Liver (tissue), 9 donors: Measurements from ENCODE around the gene BRINP1. TPM values are rescaled to one million over a fixed set of nuclear protein-coding genes. Genes with fewer than 3 reads are reported as not detected.

Experiments
- DNase-seq: peaks from one replicate; pipeline ENCODE4 v3.0.0-alpha.2; 2017; ENCODE audit warnings: low spot score
- H3K27ac ChIP-seq, 2 donors: one replicate each; pipeline ENCODE4 v1.7.0; 2013; ENCODE audit warnings: inconsistent platforms in 2 of 2, low read length in 2 of 2, control low read depth in 1 of 2, low read depth in 1 of 2, mild to moderate bottlenecking in 1 of 2
- H3K27me3 ChIP-seq, 4 donors: one replicate each; pipeline versions ENCODE4 v1.6.1 to v1.7.0; 2013; ENCODE audit warnings: low read length in 3 of 4, inconsistent platforms in 1 of 4, mild to moderate bottlenecking in 1 of 4, moderate library complexity in 1 of 4; ENCODE audit not compliant: control insufficient read depth in 4 of 4, insufficient read depth in 4 of 4
- H3K36me3 ChIP-seq, 4 donors: one replicate each; pipeline versions ENCODE4 v1.6.1 to v1.7.0; 2013; ENCODE audit warnings: low read length in 3 of 4, mild to moderate bottlenecking in 3 of 4, low read depth in 1 of 4, moderate library complexity in 1 of 4; ENCODE audit not compliant: control insufficient read depth in 4 of 4, insufficient read depth in 3 of 4
- H3K4me1 ChIP-seq, 4 donors: one replicate each; pipeline versions ENCODE4 v1.6.1 to v1.7.0; 2013; ENCODE audit warnings: low read length in 3 of 4, mild to moderate bottlenecking in 3 of 4, moderate library complexity in 1 of 4; ENCODE audit not compliant: control insufficient read depth in 4 of 4, insufficient read depth in 4 of 4
- H3K4me3 ChIP-seq, 3 donors: one replicate each; pipeline versions ENCODE4 v1.6.1 to v1.7.0; 2013; ENCODE audit warnings: low read length in 3 of 3, control low read depth in 1 of 3, low read depth in 1 of 3, mild to moderate bottlenecking in 1 of 3
- H3K9ac ChIP-seq, 2 donors: one replicate each; pipeline ENCODE4 v1.7.0; 2013; ENCODE audit warnings: low read length in 2 of 2, mild to moderate bottlenecking in 2 of 2, moderate library complexity in 2 of 2, control low read depth in 1 of 2, low read depth in 1 of 2
- H3K9me3 ChIP-seq, 4 donors: one replicate each; pipeline versions ENCODE4 v1.6.1 to v1.7.0; 2013; ENCODE audit warnings: low read length in 3 of 4; ENCODE audit not compliant: control insufficient read depth in 4 of 4
- EGR1 ChIP-seq, 2 donors: IDR thresholded peaks; 2 replicates each; pipeline ENCODE4 v1.6.1; 2016 to 2018; ENCODE audit warnings: antibody characterized with exemption in 2 of 2, low read depth in 2 of 2
- FOXA2 ChIP-seq: IDR thresholded peaks from 2 replicates; pipeline ENCODE4 v1.6.1; 2016; ENCODE audit warnings: antibody characterized with exemption
- HNF4A ChIP-seq, 2 donors: conservative IDR thresholded peaks; 2 replicates each; pipeline ENCODE4 v1.6.1; 2016; ENCODE audit warnings: antibody characterized with exemption in 2 of 2, mild to moderate bottlenecking in 2 of 2
- RXRA ChIP-seq, 2 donors: IDR thresholded peaks; 2 replicates each; pipeline ENCODE4 v1.6.1; 2017 to 2018; ENCODE audit warnings: antibody characterized with exemption in 2 of 2, mild to moderate bottlenecking in 1 of 2
- SP1 ChIP-seq: IDR thresholded peaks from 2 replicates; pipeline ENCODE4 v1.6.1; 2018; ENCODE audit warnings: antibody characterized with exemption, mild to moderate bottlenecking
- YY1 ChIP-seq: IDR thresholded peaks from 2 replicates; pipeline ENCODE4 v1.6.1; 2016; ENCODE audit warnings: antibody characterized with exemption, mild to moderate bottlenecking
- WGBS: extraction: QIAGEN DNeasy Blood & Tissue Kit; methylation state at CpG from one replicate; pipeline ENCODE4 v1.1.7; 2013; 5-methylcytosine and 5-hydroxymethylcytosine counted together
- polyA plus RNA-seq, 2 donors: library from polyadenylated mRNA; stranded (reverse) in 1 of 2; unstranded in 1 of 2; fragments of 200-250 nt in 1 of 2; fragments of >200 nt in 1 of 2; fragmentation: Nextera tagmentation in 1 of 2; extraction: Ambion mirVana in 1 of 2; gene quantifications; one replicate each; pipeline versions ENCODE4 v1.2.1 to v1.2.3, GENCODE V29; 2013 to 2015
- total RNA-seq, 2 donors: library from RNA; depleted of rRNA; stranded (reverse); fragments of >200 nt; gene quantifications; one replicate each; pipeline ENCODE4 v1.2.3, GENCODE V29; 2014
- TF ChIP-seq, protein P1 (sequence below): IDR thresholded peaks from 2 replicates; pipeline ENCODE4 v1.6.1; 2016; ENCODE audit warnings: antibody characterized with exemption, mild to moderate bottlenecking
- TF ChIP-seq, protein P2 (sequence below): IDR thresholded peaks from 2 replicates; pipeline ENCODE4 v1.6.1; 2016; ENCODE audit warnings: antibody characterized with exemption
- TF ChIP-seq, protein P3 (sequence below): IDR thresholded peaks from 2 replicates; pipeline ENCODE4 v1.6.1; 2016; ENCODE audit warnings: antibody characterized with exemption
- donor health status: healthy.
- donor health status: healthy.
- donor health status: healthy.
- donor health status: healthy.
- donor health status: healthy.

Gene BRINP1
- total and polyA plus RNA-seq, 4 donors = under 0.01 to 0.43 (median 0.18) TPM

DNA sequence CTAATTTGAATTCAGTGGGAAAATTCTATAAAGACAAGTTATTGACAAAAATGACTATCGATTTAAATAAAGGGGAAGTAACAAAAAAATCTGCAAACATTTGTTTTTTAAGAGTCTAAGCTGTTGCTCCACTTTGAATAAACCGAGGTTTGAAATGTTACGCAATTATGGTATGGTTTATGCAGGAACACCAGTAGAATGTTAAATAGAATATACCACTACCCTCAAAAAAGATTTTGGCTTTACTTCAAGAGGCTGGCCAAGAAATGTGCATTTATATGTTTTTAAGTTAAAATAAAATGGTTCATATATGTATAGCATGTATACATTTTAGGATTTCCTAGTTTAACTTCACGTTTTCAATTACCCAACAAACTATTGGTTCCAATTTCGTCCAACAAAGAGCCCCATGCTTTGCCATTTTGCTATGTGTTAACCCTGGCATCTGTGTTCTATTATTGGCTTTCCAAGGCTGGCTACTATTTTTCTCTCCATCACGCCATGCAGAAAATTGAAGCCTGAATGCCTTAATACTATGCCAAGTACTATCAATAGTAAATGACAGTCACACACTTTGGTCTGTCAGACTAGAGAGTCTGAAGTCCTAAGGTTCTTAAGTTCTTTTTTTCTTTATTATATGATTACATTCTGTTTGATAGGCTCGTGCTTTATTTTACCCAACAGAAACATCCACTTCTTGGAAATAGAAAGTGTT, 171.2 kb downstream of the BRINP1 start:
- no peaks in the 10 kb centered on the region for H3K4me1 ChIP-seq
- no peaks in the 10 kb centered on the region for H3K36me3 ChIP-seq
- no peak overlapping the region for H3K27ac ChIP-seq
- 70% methylated on average over 7 of the region's 7 CpGs for WGBS
- no peak for TF ChIP-seq FOXA2
- H3K9me3 ChIP-seq = no peaks in the 10 kb centered on the region
- no peak overlapping the region for H3K9ac ChIP-seq
- no peak overlapping the region for H3K4me3 ChIP-seq
- peaks cover 0 to 4% (median 0%) of the 10 kb centered on the region in 4 donors for H3K27me3 ChIP-seq
- no peak for DNase-seq

DNA sequence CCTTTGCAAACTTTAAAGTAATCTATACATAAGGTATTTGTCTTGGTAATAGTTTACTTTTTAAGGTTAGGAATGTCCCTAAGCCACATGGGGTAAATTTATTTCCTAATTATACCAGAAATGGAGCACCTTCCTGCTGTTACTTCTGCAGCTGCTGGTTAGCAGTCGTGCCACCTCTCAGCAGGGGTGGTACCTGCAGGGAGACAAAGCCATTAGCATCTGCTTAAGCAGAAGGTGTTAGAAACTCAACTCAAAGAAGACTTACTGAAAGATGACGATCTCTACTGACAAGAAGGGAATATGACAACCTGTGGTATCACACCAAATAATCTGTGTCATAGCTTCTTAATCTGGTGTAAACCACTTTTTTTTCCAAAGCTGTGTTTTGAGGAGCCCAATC, 173.7 kb downstream of the BRINP1 start:
- Histone ChIP-seq H3K36me3 (no peaks in the 10 kb centered on the region), H3K27me3 (peaks cover 0 to 4% (median 0%) of the 10 kb centered on the region in 4 donors), H3K4me1 (no peaks in the 10 kb centered on the region), H3K27ac (no peak overlapping the region), H3K9me3 (no peaks in the 10 kb centered on the region), H3K9ac (no peak overlapping the region), H3K4me3 (no peak overlapping the region)
- TF ChIP-seq, protein P1, sequence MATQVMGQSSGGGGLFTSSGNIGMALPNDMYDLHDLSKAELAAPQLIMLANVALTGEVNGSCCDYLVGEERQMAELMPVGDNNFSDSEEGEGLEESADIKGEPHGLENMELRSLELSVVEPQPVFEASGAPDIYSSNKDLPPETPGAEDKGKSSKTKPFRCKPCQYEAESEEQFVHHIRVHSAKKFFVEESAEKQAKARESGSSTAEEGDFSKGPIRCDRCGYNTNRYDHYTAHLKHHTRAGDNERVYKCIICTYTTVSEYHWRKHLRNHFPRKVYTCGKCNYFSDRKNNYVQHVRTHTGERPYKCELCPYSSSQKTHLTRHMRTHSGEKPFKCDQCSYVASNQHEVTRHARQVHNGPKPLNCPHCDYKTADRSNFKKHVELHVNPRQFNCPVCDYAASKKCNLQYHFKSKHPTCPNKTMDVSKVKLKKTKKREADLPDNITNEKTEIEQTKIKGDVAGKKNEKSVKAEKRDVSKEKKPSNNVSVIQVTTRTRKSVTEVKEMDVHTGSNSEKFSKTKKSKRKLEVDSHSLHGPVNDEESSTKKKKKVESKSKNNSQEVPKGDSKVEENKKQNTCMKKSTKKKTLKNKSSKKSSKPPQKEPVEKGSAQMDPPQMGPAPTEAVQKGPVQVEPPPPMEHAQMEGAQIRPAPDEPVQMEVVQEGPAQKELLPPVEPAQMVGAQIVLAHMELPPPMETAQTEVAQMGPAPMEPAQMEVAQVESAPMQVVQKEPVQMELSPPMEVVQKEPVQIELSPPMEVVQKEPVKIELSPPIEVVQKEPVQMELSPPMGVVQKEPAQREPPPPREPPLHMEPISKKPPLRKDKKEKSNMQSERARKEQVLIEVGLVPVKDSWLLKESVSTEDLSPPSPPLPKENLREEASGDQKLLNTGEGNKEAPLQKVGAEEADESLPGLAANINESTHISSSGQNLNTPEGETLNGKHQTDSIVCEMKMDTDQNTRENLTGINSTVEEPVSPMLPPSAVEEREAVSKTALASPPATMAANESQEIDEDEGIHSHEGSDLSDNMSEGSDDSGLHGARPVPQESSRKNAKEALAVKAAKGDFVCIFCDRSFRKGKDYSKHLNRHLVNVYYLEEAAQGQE = no peak
- TF ChIP-seq, protein P2, sequence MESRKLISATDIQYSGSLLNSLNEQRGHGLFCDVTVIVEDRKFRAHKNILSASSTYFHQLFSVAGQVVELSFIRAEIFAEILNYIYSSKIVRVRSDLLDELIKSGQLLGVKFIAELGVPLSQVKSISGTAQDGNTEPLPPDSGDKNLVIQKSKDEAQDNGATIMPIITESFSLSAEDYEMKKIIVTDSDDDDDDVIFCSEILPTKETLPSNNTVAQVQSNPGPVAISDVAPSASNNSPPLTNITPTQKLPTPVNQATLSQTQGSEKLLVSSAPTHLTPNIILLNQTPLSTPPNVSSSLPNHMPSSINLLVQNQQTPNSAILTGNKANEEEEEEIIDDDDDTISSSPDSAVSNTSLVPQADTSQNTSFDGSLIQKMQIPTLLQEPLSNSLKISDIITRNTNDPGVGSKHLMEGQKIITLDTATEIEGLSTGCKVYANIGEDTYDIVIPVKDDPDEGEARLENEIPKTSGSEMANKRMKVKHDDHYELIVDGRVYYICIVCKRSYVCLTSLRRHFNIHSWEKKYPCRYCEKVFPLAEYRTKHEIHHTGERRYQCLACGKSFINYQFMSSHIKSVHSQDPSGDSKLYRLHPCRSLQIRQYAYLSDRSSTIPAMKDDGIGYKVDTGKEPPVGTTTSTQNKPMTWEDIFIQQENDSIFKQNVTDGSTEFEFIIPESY = no peak
- TF ChIP-seq HNF4A (conservative IDR thresholded peaks at IDR 0.05) = no peak
- no peak for TF ChIP-seq FOXA2
- TF ChIP-seq SP1 = no peak
- TF ChIP-seq, protein P3, sequence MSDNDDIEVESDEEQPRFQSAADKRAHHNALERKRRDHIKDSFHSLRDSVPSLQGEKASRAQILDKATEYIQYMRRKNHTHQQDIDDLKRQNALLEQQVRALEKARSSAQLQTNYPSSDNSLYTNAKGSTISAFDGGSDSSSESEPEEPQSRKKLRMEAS = no peak
- no peak for TF ChIP-seq YY1
- no peak for TF ChIP-seq RXRA (IDR thresholded peaks at IDR 0.05)
- 24% methylated on average over 2 of the region's 2 CpGs for WGBS
- DNase-seq = no peak

DNA sequence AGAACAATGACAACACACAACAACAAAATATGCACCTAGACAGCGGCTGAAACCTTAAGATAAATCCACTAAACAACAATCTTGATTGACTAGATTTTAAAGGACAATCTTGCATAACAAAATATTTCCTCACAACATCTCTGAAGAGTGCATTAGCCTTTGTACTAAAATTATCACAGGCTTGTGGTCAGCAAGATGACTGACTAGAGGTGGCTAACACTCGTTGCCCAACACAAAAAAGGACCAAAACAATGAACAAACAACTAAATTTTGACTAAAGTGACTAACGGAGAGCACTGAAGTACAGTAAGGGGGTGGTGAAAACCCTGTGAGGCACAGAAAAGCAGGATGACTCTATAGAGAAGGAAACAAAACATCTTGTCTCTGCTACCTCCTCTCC, 183.9 kb downstream of the BRINP1 start:
- 62% methylated on average over 3 of the region's 3 CpGs for WGBS
- Histone ChIP-seq H3K4me3 (no peak overlapping the region), H3K27ac (no peak overlapping the region), H3K36me3 (no peaks in the 10 kb centered on the region), H3K27me3 (peaks cover 0 to 2% (median 0%) of the 10 kb centered on the region in 4 donors), H3K4me1 (no peaks in the 10 kb centered on the region), H3K9ac (no peak overlapping the region), H3K9me3 (no peaks in the 10 kb centered on the region)
- TF ChIP-seq EGR1 (IDR thresholded peaks at IDR 0.05; ENCODE audit: low read depth in 2 of 2) = no peak
- DNase-seq = no peak
